OCI-LY1 (cell line): ENCODE data around the gene SLC38A8.

Source experiments
- H2AFZ ChIP-seq: fragments of 200-600 bp; sonication (generic), shearing (Covaris generic); 2 replicates; pipeline ENCODE4 v1.6.0; 2014; ENCODE audit warnings: antibody characterized with exemption, mild to moderate bottlenecking, low read length
- H3F3A ChIP-seq: fragments of 200-600 bp; sonication (generic), shearing (Covaris generic); 2 replicates; pipeline ENCODE4 v1.6.0; 2014; ENCODE audit warnings: mild to moderate bottlenecking, antibody characterized with exemption, low read length, moderate library complexity; ENCODE audit not compliant: insufficient read depth
- H3K27ac ChIP-seq: fragments of 200-600 bp; sonication (generic); 2 replicates; pipeline ENCODE4 v1.5.1; 2014; ENCODE audit warnings: low read length, mixed run types, mild to moderate bottlenecking, low read depth; ENCODE audit not compliant: poor library complexity, severe bottlenecking
- H3K27me3 ChIP-seq: fragments of 200-600 bp; sonication (generic); 2 replicates; pipeline ENCODE4 v1.6.0; 2014; ENCODE audit warnings: antibody characterized with exemption, mild to moderate bottlenecking, low read length, moderate library complexity; ENCODE audit not compliant: insufficient read depth
- H3K36me3 ChIP-seq: fragments of 200-600 bp; sonication (generic); 2 replicates; pipeline ENCODE4 v1.6.1; 2014; ENCODE audit warnings: mild to moderate bottlenecking, antibody characterized with exemption, low read length, moderate library complexity, mixed read lengths; ENCODE audit not compliant: insufficient read depth
- H3K4me1 ChIP-seq: fragments of 200-600 bp; sonication (generic); 2 replicates; pipeline ENCODE4 v1.5.1; 2014; ENCODE audit warnings: mild to moderate bottlenecking, low read length, moderate library complexity; ENCODE audit not compliant: insufficient read depth, severe bottlenecking
- H3K4me2 ChIP-seq: fragments of 200-600 bp; sonication (generic), shearing (Covaris generic); 2 replicates; pipeline ENCODE4 v1.6.1; 2014; ENCODE audit warnings: low read length
- H3K4me3 ChIP-seq: fragments of 200-600 bp; sonication (generic); 2 replicates; pipeline ENCODE4 v1.5.1; 2014; ENCODE audit warnings: low read length, low read depth, mild to moderate bottlenecking, mixed read lengths; ENCODE audit not compliant: poor library complexity, severe bottlenecking
- H3K79me2 ChIP-seq: fragments of 200-600 bp; shearing (Covaris generic); 2 replicates; pipeline ENCODE4 v1.6.1; 2016; ENCODE audit warnings: mixed run types, low read length, mixed read lengths; ENCODE audit not compliant: insufficient read depth
- H3K9ac ChIP-seq: fragments of 200-600 bp; sonication (generic), shearing (Covaris generic); 2 replicates; pipeline ENCODE4 v1.6.1; 2014; ENCODE audit warnings: mild to moderate bottlenecking, low read length, mixed read lengths
- H3K9me2 ChIP-seq: fragments of 200-600 bp; sonication (generic), shearing (Covaris generic); 2 replicates; pipeline ENCODE4 v1.6.1; 2014; ENCODE audit warnings: low read depth, mild to moderate bottlenecking, low read length, mixed read lengths
- H3K9me3 ChIP-seq: fragments of 200-600 bp; shearing (Covaris generic); 2 replicates; pipeline ENCODE4 v1.6.1; 2014; ENCODE audit warnings: low read length, mixed read lengths
- H4K20me1 ChIP-seq: fragments of 200-600 bp; sonication (generic), shearing (Covaris generic); 2 replicates; pipeline ENCODE4 v1.6.0; 2016; ENCODE audit warnings: mild to moderate bottlenecking, low read length; ENCODE audit not compliant: insufficient read depth
- EZH2 ChIP-seq: fragments of 200-600 bp; sonication (generic), shearing (Covaris generic); IDR thresholded peaks from 2 replicates; pipeline ENCODE4 v1.8.0; 2017; ENCODE audit warnings: borderline replicate concordance, mixed run types, mild to moderate bottlenecking, antibody characterized with exemption, low read length, moderate library complexity, mixed read lengths
- TF ChIP-seq, protein P1 (sequence below): fragments of 200-600 bp; sonication (generic), shearing (Covaris generic); IDR thresholded peaks from 2 replicates; pipeline ENCODE4 v1.5.1; 2017; ENCODE audit warnings: mild to moderate bottlenecking, antibody characterized with exemption, low read length, moderate library complexity, mixed read lengths

Gene SLC38A8

DNA sequence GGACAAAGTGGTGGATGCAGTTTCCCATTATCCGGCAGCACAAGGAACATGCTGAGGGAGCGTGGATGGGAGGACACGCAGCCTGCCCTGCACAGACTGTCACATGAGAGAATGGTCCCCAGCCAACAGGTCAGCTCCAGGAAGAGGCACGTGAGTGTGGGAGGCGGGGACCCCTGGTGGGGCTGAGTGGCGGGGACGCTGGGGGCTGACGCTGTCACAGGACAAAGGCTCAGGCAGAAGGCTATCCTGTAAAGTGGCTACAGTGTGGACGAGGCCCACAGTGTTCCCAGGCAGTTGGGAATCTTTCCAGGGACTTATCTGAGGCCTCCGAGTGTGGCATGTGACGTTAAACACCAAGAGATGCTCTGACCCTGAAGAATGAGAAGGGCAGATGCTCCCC lies 43.7 kb upstream of the SLC38A8 start:
- Histone ChIP-seq H2AFZ (no peak overlapping the region), H3F3A (peaks cover 7% of the 10 kb centered on the region; the same call in 1 of the 2 replicates), H3K9me3 (no peaks in the 10 kb centered on the region), H3K9me2 (no peaks in the 10 kb centered on the region), H4K20me1 (no peaks in the 10 kb centered on the region), H3K79me2 (no peaks in the 10 kb centered on the region), H3K36me3 (peaks cover 60% of the 10 kb centered on the region), H3K4me1 (peaks cover 66% of the 10 kb centered on the region), H3K9ac (peak overlapping the region; percentile 45), H3K4me3 (peak overlapping the region; percentile 27), H3K27ac (peak overlapping the region; percentile 96), H3K4me2 (peak overlapping the region; percentile 42; the same call in 1 of the 2 replicates), H3K27me3 (no peaks in the 10 kb centered on the region)
- TF ChIP-seq, protein P1, sequence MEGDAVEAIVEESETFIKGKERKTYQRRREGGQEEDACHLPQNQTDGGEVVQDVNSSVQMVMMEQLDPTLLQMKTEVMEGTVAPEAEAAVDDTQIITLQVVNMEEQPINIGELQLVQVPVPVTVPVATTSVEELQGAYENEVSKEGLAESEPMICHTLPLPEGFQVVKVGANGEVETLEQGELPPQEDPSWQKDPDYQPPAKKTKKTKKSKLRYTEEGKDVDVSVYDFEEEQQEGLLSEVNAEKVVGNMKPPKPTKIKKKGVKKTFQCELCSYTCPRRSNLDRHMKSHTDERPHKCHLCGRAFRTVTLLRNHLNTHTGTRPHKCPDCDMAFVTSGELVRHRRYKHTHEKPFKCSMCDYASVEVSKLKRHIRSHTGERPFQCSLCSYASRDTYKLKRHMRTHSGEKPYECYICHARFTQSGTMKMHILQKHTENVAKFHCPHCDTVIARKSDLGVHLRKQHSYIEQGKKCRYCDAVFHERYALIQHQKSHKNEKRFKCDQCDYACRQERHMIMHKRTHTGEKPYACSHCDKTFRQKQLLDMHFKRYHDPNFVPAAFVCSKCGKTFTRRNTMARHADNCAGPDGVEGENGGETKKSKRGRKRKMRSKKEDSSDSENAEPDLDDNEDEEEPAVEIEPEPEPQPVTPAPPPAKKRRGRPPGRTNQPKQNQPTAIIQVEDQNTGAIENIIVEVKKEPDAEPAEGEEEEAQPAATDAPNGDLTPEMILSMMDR: no peak; the same call in 1 of the 2 replicates
- no peak for TF ChIP-seq EZH2

- H2AFZ ChIP-seq: no peak overlapping the region
- peak overlapping the region; percentile 42 for H3K4me2 ChIP-seq
- peak overlapping the region; percentile 45 for H3K9ac ChIP-seq
- peaks cover 65% of the 10 kb centered on the region for H3K36me3 ChIP-seq
- no peaks in the 10 kb centered on the region for H3K9me2 ChIP-seq
- no peak for TF ChIP-seq EZH2
- TF ChIP-seq, protein P1: no peak
- H3K9me3 ChIP-seq: no peaks in the 10 kb centered on the region
- H4K20me1 ChIP-seq: no peaks in the 10 kb centered on the region
- H3K4me1 ChIP-seq: peaks cover 61% of the 10 kb centered on the region
- peaks cover 7% of the 10 kb centered on the region; the same call in 1 of the 2 replicates for H3F3A ChIP-seq
- H3K27ac ChIP-seq: peak overlapping the region; percentile 96
- no peaks in the 10 kb centered on the region for H3K27me3 ChIP-seq
- no peaks in the 10 kb centered on the region for H3K79me2 ChIP-seq
- H3K4me3 ChIP-seq: peak overlapping the region; percentile 27
These were observed 43.2 kb upstream of the SLC38A8 start for GRCh38 chr16:84085773-84086172.

DNA sequence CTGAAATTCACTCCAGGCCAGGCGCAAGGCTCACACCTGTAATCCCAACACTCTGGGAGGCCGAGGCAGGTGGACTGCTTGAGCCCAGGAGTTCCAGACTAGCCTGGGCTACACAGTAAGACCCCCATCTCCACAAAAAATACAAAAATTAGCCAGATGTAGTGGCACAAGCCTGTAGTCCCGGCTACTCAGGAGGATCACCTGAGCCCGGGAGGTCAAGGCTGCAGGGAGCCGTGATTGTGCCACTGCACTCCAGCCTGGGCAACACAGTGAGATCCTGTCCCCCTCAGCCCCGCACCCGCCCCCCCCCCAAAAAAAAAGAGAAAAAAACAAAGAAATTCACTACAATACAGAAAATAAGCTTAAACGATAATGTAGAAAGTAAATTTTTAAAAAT lies 42.7 kb upstream of the SLC38A8 start:
- H3K36me3 ChIP-seq: peaks cover 70% of the 10 kb centered on the region

More for the DNA sequence above, 42.7 kb upstream of the SLC38A8 start:
- Histone ChIP-seq H3K27ac (peak overlapping the region; percentile 96), H3K4me2 (no peak overlapping the region; the same call in 1 of the 2 replicates), H3K4me3 (no peak overlapping the region), H3K9me2 (no peaks in the 10 kb centered on the region), H4K20me1 (no peaks in the 10 kb centered on the region), H3K4me1 (peaks cover 56% of the 10 kb centered on the region), H3K9me3 (no peaks in the 10 kb centered on the region), H3K9ac (no peak overlapping the region), H3F3A (peaks cover 7% of the 10 kb centered on the region; the same call in 1 of the 2 replicates), H3K27me3 (no peaks in the 10 kb centered on the region), H2AFZ (no peak overlapping the region), H3K79me2 (no peaks in the 10 kb centered on the region)
- TF ChIP-seq, protein P1: no peak
- TF ChIP-seq EZH2: no peak
